HUES64 (cell line): ENCODE results near the gene ARHGDIG.
"Not testable (repeated sequence)": the region's sequence is repeated elsewhere in the genome, so short reads cannot be mapped to it uniquely, and the experiment has no call there.

Experiments
- H3K27ac ChIP-seq: 2 replicates; pipeline ENCODE4 v1.7.0; 2013; ENCODE audit warnings: low read depth, low read length, inconsistent platforms
- H3K27me3 ChIP-seq: 2 replicates; pipeline ENCODE4 v1.6.1; 2013; ENCODE audit warnings: mild to moderate bottlenecking, low read length; ENCODE audit not compliant: insufficient read depth
- H3K36me3 ChIP-seq: 2 replicates; pipeline ENCODE4 v1.6.1; 2013; ENCODE audit warnings: mild to moderate bottlenecking, low read length; ENCODE audit not compliant: insufficient read depth
- H3K4me1 ChIP-seq: 2 replicates; pipeline ENCODE4 v1.6.1; 2013; ENCODE audit warnings: mild to moderate bottlenecking, low read length, moderate library complexity; ENCODE audit not compliant: insufficient read depth
- H3K4me3 ChIP-seq: 2 replicates; pipeline ENCODE4 v1.5.1; 2013; ENCODE audit warnings: mild to moderate bottlenecking, low read length, moderate library complexity
- H3K9ac ChIP-seq: 2 replicates; pipeline ENCODE4 v1.6.1; 2013; ENCODE audit warnings: mild to moderate bottlenecking, low read depth, low read length
- H3K9me3 ChIP-seq: 2 replicates; pipeline ENCODE4 v1.6.1; 2013; ENCODE audit warnings: low read depth, low read length; ENCODE audit not compliant: insufficient read depth
- WGBS: fragments of 150-250, 120-280 bp; methylation state at CpG from one replicate; pipeline ENCODE4 v1.1.7; 2013; ENCODE audit warnings: missing lambda C conversion rate; 5-methylcytosine and 5-hydroxymethylcytosine counted together

The ARHGDIG gene

DNA sequence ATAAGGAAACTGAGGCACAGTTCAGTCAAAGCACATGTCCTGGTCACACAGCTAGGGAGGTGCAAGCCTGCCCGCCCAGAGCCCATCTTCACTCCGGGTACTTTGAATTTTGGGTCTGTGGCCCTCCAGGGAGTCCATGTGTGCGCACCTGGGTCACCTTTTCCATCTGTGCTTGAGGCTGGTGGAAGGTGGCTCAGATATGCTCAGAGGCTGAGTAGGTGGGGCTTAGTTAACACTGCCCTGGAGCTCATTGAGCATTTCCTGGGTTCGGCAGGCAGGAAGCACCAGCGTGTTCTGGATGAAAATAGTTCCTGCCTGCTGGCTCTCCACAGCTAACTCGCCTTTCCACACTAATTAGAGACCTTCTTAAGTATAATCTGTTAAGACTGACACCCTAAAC is 26.6 kb upstream of the ARHGDIG start:
- no peak overlapping the region for H3K27ac ChIP-seq
- H3K9me3 ChIP-seq: no peaks in the 10 kb centered on the region
- no peaks in the 10 kb centered on the region for H3K4me1 ChIP-seq
- H3K9ac ChIP-seq: no peak overlapping the region
- peaks cover 36% of the 10 kb centered on the region for H3K36me3 ChIP-seq
- no peaks in the 10 kb centered on the region for H3K27me3 ChIP-seq
- no peak overlapping the region for H3K4me3 ChIP-seq
- WGBS: 95% methylated on average over 6 of the region's 6 CpGs

DNA sequence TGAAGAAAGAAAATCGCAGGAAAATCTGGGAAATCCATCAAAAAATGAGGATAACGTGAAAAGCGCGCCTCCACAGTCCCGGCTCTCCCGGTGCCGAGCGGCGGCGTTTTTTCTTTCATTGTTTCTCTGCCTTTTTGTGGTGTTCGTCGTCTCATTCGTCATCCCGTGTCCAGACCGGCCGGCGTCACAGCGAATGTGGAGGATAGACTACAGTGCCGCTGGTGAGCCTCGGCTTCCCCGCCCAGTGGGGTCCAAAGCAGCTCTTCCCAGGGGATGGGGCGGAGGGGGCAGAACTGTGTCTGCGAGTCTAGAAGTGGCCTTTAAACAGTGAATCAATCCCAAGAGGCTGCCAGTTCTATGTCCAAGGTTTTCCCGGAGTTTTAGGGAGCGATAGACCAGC is 25.9 kb upstream of the ARHGDIG start:
- Histone ChIP-seq H3K27me3 (no peaks in the 10 kb centered on the region), H3K9ac (no peak overlapping the region), H3K27ac (no peak overlapping the region), H3K9me3 (no peaks in the 10 kb centered on the region), H3K36me3 (peaks cover 42% of the 10 kb centered on the region), H3K4me3 (no peak overlapping the region), H3K4me1 (no peaks in the 10 kb centered on the region)
- 95% methylated on average over 25 of the region's 25 CpGs for WGBS

DNA sequence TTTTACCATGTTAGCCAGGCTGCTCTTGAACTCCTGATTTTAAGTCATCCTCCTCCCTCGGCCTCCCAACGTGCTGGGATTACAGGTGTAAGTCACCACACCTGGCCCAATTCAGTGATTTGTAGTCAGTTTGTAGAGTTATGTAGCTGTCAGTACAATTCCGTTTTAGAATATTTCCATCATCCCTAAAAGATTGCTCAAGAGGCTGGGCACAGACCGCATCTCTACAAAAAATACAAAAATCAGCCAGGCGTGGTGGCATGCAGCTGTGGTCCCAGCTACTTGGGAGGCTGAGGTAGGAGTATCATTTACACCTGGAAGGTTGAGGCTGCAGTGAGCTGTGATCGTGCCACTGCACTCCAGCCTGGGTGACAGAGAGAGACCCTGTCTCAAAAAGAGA is 25.2 kb upstream of the ARHGDIG start:
- WGBS: over 99% methylated on average over 6 of the region's 6 CpGs

DNA sequence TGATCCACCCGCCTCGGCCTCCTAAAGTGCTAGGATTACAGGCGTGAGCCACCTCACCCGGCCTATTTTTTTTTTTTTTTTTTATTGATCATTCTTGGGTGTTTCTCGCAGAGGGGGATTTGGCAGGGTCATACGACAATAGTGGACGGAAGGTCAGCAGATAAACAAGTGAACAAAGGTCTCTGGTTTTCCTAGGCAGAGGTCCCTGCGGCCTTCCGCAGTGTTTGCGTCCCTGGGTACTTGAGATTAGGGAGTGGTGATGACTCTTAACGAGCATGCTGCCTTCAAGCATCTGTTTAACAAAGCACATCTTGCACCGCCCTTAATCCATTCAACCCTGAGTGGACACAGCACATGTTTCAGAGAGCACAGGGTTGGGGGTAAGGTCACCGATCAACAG is 22.3 kb upstream of the ARHGDIG start:
- H3K4me1 ChIP-seq, H3K27me3 ChIP-seq, H3K4me3 ChIP-seq, H3K27ac ChIP-seq, H3K9me3 ChIP-seq, H3K9ac ChIP-seq: not testable (repeated sequence)
- 92% methylated on average over 7 of the region's 13 CpGs for WGBS
- peaks cover 63% of the 10 kb centered on the region for H3K36me3 ChIP-seq

More for the DNA sequence above, 25.2 kb upstream of the ARHGDIG start:
- H3K27ac ChIP-seq: no peak overlapping the region
- H3K9ac ChIP-seq: no peak overlapping the region
- H3K36me3 ChIP-seq: peaks cover 48% of the 10 kb centered on the region
- H3K27me3 ChIP-seq: no peaks in the 10 kb centered on the region
- H3K4me3 ChIP-seq: no peak overlapping the region
- no peaks in the 10 kb centered on the region for H3K9me3 ChIP-seq
- no peaks in the 10 kb centered on the region for H3K4me1 ChIP-seq

DNA sequence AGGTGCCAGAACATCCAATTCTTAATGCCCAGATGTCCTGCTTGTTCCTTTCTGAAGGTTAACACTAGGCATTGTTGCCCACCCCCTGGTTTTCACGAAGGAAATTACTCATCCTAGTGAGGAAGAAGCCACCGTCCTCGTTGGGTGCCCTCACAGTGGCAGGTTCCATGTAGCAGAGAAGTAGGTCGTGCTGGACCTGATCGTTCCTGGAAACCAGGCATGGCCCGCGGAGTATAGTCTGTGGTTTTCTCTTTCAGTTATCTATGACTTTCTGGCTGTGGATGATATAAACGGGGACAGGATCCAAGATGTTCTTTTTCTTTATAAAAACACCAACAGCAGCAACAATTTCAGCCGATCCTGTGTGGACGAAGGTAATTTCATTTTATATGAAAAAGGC is 21.2 kb upstream of the ARHGDIG start:
- H3K9ac ChIP-seq: no peak overlapping the region
- H3K4me3 ChIP-seq: no peak overlapping the region
- 94% methylated on average over 9 of the region's 10 CpGs for WGBS
- H3K27ac ChIP-seq: no peak overlapping the region
- H3K9me3 ChIP-seq: no peaks in the 10 kb centered on the region
- H3K4me1 ChIP-seq: no peaks in the 10 kb centered on the region
- H3K27me3 ChIP-seq: no peaks in the 10 kb centered on the region
- H3K36me3 ChIP-seq: peaks cover 64% of the 10 kb centered on the region

DNA sequence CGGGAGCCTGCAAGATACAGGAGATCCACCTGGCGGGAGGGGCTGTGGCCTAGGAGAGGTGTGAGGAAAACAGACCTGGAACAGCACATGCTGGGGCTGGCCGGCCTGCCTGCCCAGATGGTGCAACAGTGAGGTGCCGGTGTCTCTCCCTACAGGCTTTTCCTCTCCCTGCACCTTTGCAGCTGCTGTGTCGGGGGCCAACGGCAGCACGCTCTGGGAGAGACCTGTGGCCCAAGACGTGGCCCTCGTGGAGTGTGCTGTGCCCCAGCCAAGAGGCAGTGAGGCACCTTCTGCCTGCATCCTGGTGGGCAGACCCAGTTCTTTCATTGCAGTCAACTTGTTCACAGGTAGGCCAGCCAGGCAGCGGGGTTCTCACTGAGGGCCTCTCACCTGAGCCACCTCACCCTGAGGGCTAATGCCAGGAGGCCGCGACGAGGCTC is 20.6 kb upstream of the ARHGDIG start:
- Histone ChIP-seq H3K9ac (no peak overlapping the region), H3K4me3 (no peak overlapping the region), H3K4me1 (no peaks in the 10 kb centered on the region), H3K9me3 (no peaks in the 10 kb centered on the region), H3K36me3 (peaks cover 59% of the 10 kb centered on the region), H3K27me3 (no peaks in the 10 kb centered on the region), H3K27ac (no peak overlapping the region)
- WGBS: 92% methylated on average over 13 of the region's 13 CpGs

DNA sequence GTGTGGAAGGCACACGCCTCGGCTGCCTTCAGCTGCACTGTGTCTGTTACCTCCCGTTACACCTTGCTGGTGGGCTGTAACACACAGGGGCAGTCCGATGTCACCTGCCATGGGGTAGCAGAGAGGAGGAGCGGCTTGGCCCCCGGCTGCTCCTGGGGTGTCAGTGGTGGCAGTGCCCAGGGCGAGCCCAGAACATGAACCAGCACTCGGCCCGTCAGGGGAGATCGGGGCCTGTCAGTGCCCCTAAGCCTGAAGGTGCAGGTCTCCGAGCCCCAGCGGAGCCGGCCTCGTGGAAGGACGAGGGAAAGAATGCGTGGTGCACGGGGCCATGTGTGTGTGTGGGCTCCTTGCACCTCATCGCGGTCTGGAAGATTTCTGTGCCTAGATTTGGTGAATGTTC is 20.1 kb upstream of the ARHGDIG start:
- Histone ChIP-seq H3K27me3 (no peaks in the 10 kb centered on the region), H3K4me3 (no peak overlapping the region), H3K27ac (no peak overlapping the region), H3K4me1 (no peaks in the 10 kb centered on the region), H3K36me3 (peaks cover 57% of the 10 kb centered on the region), H3K9me3 (no peaks in the 10 kb centered on the region), H3K9ac (no peak overlapping the region)
- WGBS: 95% methylated on average over 19 of the region's 19 CpGs

DNA sequence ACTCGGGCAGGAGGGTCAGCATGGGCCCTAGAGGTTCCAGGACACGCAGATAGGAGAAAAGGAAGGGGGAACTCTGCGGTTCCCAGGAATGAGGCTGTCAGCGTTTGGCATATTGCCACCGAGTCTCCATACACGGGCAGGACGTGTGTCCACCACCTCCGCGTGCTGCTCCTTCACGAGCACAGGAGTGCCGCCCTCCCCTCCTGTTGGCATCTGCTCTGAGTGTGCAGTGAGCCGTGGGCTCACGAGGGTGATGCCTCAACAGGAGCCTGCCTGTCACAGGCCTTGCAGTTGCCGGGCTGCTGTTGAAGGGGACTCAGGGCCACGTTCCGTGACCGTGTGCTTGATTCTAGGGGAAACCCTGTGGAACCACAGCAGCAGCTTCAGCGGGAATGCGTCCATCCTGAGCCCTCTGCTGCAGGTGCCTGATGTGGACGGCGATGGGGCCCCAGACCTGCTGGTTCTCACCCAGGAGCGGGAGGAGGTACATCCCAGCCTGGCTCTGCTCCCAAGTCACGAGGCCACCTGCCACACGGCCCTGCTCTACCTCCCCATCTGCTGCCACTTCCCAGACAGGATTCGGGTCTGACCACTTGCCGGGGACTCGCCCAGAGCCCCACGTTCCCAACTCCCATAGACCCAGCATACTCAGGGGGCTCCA is 19.2 kb upstream of the ARHGDIG start:
- no peaks in the 10 kb centered on the region for H3K4me1 ChIP-seq

DNA sequence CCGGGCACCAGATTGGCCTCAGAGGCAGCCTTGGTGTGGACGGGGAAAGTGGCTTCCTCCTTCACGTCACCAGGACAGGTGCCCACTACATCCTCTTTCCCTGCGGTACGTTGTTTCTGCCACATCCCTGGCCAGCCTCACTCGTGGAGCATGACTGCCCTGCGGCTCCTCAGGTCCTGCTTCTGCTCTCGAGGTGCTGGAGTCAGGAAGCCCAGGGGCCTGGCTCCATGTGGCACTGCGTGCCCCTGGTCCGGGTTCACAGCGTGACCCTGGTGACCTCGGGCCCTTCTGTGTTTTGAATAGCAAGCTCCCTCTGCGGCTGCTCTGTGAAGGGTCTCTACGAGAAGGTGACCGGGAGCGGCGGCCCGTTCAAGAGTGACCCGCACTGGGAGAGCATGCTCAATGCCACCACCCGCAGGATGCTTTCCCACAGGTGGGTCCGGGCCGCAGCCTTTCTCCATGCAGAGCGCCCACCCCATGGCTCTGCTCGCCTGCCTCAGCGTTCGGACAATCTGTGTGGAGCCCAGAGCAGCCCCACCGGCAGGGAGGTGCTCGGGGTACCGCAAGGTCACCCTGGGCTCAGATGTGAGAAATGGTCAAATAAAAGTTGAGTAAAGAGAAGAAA is 18.2 kb upstream of the ARHGDIG start:
- H3K27me3 ChIP-seq: no peaks in the 10 kb centered on the region
- peaks cover 48% of the 10 kb centered on the region for H3K36me3 ChIP-seq
- H3K9ac ChIP-seq: no peak overlapping the region
- no peak overlapping the region for H3K4me3 ChIP-seq
- no peak overlapping the region for H3K27ac ChIP-seq
- no peaks in the 10 kb centered on the region for H3K4me1 ChIP-seq
- no peaks in the 10 kb centered on the region for H3K9me3 ChIP-seq
- WGBS: 97% methylated on average over 29 of the region's 29 CpGs

More for the DNA sequence above, 19.2 kb upstream of the ARHGDIG start:
- Histone ChIP-seq H3K9ac (no peak overlapping the region), H3K27ac (no peak overlapping the region), H3K4me3 (no peak overlapping the region), H3K9me3 (no peaks in the 10 kb centered on the region), H3K36me3 (peaks cover 49% of the 10 kb centered on the region), H3K27me3 (no peaks in the 10 kb centered on the region)
- 96% methylated on average over 28 of the region's 28 CpGs for WGBS

DNA sequence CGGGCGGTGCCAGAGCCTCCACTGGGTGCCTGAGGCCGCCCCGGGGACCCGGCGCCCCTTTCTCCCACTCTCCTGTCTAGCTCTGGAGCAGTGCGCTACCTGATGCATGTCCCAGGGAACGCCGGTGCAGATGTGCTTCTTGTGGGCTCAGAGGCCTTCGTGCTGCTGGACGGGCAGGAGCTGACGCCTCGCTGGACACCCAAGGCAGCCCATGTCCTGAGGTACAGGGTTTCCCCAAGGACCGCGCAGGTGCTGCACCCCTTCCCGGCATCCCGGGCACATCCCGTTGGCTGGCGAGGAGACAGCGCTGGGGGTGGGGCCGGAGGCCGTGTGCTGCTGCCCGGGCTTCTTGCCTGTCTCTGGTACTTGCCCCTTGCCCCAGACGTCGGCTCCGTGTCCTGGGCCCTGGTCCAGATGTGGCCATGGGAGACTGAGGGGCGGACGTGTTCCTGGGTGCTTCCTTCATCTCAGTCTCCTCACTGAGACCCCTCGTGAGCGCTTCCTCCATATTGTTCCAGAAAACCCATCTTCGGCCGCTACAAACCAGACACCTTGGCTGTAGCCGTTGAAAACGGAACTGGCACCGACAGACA is 17.1 kb upstream of the ARHGDIG start:
- Histone ChIP-seq H3K27me3 (no peaks in the 10 kb centered on the region), H3K27ac (no peak overlapping the region), H3K36me3 (peaks cover 48% of the 10 kb centered on the region), H3K9ac (no peak overlapping the region), H3K4me1 (no peaks in the 10 kb centered on the region), H3K9me3 (no peaks in the 10 kb centered on the region), H3K4me3 (no peak overlapping the region)
- 96% methylated on average over 35 of the region's 35 CpGs for WGBS

DNA sequence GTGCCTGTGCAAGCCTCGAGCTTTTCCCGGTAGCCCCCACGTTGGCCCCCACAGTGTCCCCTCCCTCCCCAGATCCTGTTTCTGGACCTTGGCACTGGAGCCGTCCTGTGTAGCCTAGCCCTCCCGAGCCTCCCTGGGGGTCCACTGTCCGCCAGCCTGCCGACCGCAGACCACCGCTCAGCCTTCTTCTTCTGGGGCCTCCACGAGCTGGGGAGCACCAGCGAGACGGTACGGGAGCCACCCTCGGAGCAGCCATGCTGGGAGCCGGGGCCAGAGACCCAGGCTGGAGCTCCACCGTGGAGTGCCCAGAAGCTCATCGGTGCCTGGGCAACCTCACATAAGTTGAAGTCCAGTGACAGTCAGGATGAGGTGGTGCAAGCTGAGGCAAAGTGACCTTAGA is 16.4 kb upstream of the ARHGDIG start:
- no peak overlapping the region for H3K9ac ChIP-seq
- peaks cover 46% of the 10 kb centered on the region for H3K36me3 ChIP-seq
- no peak overlapping the region for H3K27ac ChIP-seq
- no peak overlapping the region for H3K4me3 ChIP-seq
- no peaks in the 10 kb centered on the region for H3K4me1 ChIP-seq
- 96% methylated on average over 17 of the region's 17 CpGs for WGBS
- no peaks in the 10 kb centered on the region for H3K27me3 ChIP-seq
- H3K9me3 ChIP-seq: no peaks in the 10 kb centered on the region
